ENCODE measurements around the gene KRTAP10-2.

Gene KRTAP10-2

DNA sequence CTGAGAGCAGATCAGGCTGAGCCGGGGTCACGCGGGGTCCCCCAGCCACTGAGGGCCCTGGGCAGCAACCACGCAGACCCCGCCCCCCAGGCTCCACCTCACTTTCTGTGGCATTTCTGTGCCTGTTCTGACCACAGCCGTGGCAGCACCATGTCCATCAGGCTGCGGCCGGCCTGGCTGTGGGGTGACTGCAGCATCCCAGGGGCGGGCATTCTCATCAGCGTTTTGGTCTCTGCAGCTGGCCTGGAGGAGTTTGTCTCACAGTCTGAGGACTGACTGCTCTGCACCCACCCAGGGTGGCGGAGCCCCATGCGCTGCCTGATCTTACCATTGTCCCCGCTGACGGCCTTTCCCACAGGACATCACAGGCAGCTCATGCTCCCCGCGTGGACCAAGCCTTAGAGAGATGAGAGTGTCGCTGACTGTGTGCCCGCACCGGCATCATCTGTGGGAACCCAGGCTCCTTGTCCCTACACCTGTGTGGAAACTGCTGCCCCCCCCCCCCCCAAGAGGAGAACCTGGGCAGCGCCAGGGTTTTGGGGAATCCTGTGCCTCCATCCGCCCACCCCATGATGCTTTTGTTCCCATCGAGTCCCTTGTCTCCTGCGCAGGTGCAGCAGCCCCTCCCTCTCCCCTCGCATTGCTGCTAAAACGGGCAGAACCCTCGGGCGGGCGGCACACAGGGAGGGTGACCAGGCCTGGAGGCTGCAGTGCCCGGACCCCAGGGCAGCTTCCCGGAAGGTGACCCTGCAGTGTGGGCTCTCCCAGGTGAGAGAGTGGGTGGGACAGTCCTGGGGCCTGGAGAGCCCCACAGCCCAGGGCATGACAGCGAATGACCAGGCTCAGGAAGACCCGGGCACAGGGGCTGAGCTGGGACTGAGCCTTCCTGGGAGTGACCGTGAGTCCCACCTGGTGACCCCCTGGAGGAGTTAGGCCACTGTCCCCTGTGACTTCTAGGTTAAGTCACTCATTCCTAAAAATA is 13.1 kb downstream of the KRTAP10-2 start:
- DNase-seq = no peak

GRCh38 chr21:44535963-44536362 is 15.3 kb downstream of the KRTAP10-2 start:
- DNase-seq = no peak

GRCh38 chr21:44534688-44535087 is 16.6 kb downstream of the KRTAP10-2 start:
- DNase-seq = no peak

- no peak for DNase-seq
Measured at GRCh38 chr21:44533891-44534627, 17.2 kb downstream of the KRTAP10-2 start.

DNA sequence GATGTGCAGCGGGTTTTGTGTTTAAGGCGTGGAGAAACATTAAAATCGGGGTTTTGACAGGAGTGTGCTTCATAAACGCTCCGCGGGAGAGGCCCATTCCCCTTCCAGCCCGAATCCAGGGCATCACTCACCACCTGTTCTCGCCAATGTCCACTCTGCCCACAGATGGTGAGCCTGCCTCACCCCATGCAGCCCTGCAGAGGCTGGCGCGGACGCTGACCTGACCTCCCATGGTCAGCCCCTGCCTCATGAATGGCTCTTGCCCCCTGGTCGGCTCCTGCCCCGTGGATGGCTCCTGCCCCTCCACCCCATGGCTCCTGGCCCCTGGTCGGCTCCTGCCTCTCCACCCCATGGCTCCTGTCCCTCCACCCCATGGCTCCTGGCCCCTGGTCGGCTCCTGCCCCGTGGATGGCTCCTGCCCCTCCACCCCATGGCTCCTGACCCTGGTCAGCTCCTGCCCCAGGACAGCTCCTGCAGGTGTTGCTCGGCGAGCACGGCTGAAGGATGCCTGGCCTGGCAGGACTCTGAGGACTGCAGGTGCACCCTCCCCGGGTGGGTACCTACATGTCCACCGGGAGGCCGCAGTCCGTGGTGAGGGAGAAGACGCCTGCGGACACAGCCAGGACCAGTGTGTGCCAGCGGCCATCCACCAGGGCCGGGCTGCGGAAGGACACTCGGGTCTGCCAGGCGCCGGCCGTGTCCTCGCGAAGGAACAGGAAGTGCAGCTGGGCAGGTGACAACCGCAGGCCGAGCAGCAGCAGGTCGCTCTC is 18.0 kb downstream of the KRTAP10-2 start:
- DNase-seq = no peak

GRCh38 chr21:44532712-44533111 is 18.6 kb downstream of the KRTAP10-2 start:
- DNase-seq = no peak

- DNase-seq = peak; percentile 48
Measured at GRCh38 chr21:44531606-44532564, 19.4 kb downstream of the KRTAP10-2 start.

- DNase-seq = no peak
Measured at GRCh38 chr21:44530903-44531605, 20.3 kb downstream of the KRTAP10-2 start.

DNA sequence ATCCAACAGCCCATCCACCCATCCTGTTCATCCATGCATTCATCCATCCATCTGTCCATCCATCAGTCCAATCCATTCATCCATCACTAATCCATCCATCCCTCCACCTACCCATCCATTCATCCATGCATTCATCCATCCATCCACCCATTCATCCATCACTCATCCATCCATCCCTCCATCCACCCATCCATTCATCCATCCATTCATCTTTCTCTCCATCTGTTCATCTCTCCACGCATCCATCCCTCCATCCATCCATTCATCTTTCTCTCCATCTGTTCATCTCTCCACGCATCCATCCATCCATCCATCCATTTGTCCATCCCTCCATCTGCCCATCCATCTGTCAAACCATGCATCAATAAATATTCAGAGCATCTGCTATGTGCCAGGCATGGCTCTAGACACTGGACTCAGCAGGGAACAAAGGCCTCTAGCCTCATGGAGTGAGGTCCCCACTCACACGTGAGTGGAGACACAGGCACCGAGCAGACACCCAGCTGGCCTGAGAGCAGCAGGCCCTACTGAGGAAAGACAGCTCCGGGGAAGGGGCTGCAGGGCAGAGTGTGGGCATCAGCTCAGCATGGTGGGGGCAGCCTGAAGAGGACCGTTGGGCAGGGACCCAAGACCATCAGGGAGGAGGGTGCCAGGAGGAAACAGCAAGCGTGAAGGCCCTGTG is 20.9 kb downstream of the KRTAP10-2 start:
- peak; percentile 18 for DNase-seq

DNA sequence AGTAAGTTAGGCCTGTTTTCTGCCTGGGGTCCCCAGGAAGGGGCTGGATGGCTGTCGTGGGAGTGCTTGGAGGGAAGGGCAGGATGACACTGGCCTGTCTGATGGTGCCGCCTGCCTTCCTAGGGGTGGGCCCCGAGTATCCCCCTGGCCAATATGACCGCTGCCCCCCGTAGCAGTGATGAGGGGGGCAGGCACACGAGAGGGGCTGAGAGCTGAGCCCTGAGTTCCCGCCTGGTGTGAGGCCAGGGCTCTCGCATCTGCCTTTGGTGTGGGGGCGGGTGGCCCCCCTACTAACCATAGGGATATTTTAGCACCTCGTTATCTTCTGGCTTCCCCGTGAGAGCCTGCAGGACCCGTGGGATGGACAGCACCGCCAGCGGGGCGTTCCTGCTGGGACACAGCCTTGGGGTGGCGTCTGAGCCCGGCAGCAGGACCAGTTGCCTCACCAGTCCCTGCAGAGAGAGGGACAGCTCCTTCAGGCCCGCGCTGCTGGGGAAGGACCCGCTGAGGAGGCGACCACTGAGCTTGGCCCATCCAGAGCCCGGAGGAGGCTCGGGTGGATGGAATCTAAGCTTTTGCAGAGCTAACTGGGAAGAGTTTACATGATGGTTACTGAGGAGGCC is 21.7 kb downstream of the KRTAP10-2 start:
- DNase-seq = no peak

- no peak for DNase-seq
Measured at GRCh38 chr21:44529011-44529421, 22.3 kb downstream of the KRTAP10-2 start.

DNA sequence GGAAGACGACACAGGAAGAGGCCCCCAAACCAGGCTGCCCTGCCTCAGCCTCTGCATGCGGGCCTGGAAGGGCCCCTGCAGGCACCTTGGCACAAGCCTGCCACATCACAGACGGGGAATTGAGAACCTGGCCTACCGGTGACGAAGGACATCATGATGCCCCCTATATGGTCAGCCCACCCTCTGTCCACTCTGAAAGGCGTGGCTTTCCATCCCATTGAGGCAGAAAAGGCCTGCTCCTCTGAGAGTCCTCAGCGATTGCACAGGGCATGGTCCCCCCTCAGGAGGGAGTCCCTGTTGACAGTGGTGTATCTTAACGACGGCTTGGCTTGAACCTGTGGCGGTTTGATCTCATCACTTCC is 22.7 kb downstream of the KRTAP10-2 start:
- DNase-seq = no peak

DNA sequence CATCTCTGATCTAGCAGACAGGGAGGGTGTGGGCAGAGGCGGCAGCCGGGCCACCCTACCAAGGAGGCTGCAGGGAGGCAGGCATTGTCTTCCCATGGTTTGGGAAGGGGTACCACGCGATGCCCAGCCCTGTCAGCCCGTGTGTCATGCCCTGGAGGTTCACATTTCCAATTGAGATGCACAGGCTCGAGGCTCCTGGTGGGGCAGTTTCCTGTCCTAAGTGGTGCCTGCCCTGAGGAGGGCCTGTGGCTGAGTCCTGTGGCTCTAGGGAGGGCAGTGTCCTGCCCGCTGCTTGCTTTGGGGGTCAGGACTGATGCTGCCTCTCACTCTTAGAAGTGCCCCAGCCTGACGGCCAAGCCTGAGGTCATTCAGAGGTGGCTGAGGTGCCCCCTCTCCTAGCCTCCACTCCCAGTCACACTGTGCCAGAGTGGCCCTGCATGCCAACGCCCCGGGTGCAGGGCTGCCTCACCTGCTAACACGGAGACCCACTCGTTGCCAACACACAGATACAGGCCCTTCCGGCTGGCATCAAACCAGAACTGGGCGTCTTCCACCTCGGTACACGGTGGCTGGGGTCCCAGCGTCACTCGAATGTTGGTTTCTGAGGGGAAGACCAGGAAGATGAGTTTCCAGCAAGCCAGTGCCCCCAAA is 23.2 kb downstream of the KRTAP10-2 start:
- no peak for DNase-seq

GRCh38 chr21:44527156-44527982 is 23.9 kb downstream of the KRTAP10-2 start:
- DNase-seq = no peak

DNA sequence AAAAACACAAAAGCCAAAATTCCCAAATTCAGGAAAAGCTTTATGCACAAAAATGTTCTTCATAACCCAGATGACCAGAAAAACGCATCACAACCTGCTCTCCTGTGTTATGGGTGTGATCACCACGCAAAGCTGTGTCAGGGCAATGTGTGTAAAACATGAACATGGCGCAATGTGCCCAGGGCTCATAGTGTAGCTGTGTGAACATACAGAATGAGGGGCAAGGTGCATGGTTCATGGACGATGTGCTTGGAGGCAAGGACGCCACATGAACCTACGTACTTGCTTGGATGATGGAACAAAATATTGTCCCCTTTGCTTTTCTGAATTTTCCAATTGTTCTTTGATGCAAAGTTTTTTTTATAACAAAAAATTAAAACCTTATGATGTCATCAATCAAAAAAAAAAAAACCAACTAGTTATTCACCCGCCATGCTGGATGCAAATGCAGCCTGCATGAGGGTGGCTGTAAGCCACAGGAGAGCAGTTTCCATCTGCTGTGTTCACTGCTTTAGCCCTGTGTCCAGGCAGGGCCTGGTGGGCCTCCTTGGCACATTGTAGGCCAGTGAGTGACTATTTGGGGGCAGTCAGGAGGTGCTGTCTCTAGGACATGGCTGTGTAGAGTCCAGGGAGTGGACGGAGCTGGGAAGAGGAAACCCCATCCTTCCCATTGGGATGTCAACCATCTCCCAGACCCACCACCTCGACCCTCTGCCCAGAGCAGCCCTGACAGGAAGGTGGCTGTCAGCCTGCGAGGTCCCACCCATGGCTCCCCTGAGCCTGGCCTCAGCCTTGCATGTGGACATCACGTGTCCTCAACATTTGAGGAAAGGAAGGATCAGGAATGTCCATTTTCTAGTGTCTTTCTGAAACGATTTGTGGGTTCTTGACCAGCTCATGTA is 25.0 kb downstream of the KRTAP10-2 start:
- no peak for DNase-seq

DNA sequence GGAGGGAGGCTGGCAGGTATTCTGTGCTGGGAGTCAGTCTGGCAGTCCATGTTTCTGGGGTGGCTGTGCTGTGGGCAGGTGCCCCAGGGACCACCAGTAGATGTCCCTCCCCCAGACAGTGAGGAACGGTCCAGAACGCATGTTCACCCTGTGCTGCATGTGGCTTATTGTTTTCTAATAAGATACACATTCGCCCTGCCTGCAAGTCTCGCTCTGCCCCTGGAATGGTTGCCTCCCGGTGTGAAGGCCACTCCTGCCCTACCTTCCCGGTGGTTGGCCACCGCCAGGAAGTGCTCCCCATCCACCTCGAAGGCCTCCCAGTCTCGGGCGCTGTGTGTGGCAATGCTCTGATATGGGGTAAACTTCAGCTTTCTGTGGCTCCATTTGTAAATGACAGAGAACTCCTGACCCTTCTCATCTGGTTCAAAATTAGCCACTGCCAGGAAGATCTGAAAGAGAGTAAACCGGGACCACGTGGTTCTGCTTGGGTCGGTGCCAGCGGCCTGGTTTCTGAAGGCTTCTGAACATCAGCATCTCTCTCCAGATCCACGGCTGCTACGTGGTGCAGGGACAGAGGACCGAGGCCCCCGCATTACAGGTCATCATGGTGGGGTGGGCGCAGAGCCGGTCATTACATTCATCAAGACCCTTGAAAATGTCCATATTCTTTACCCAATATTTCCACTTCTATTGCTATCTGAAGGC is 25.8 kb downstream of the KRTAP10-2 start:
- no peak for DNase-seq
